Testis (tissue), 3 donors: ENCODE data around the gene CCDC70. TPM values are rescaled to one million over a fixed set of nuclear protein-coding genes. Genes with fewer than 3 reads are reported as not detected.

ENCODE experiments used
- DNase-seq: peaks from one replicate; pipeline ENCODE4 v3.0.0-alpha.2; 2019
- H3K27ac ChIP-seq, 2 donors: fragments of 200-600 bp; sonication (generic); one replicate each; pipeline ENCODE4 v1.5.1; 2019
- H3K27me3 ChIP-seq: fragments of 200-600 bp; sonication (generic); one replicate; pipeline ENCODE4 v1.5.1; 2019
- H3K36me3 ChIP-seq: fragments of 200-600 bp; sonication (generic); one replicate; pipeline ENCODE4 v1.5.1; 2017; ENCODE audit warnings: low read depth; ENCODE audit errors: missing control alignments
- H3K4me1 ChIP-seq: fragments of 200-600 bp; sonication (generic); one replicate; pipeline ENCODE4 v1.5.1; 2019
- H3K4me3 ChIP-seq, 2 donors: fragments of 200-600 bp; sonication (generic); one replicate each; pipeline ENCODE4 v1.5.1; 2017 to 2019
- H3K9me3 ChIP-seq: fragments of 200-600 bp; sonication (generic); one replicate; pipeline ENCODE4 v1.5.1; 2017
- POLR2A ChIP-seq: fragments of 450-650 bp; IDR thresholded peaks from one replicate; pipeline ENCODE4 v1.6.1; 2017; ENCODE audit warnings: antibody characterized with exemption, mild to moderate bottlenecking, moderate library complexity
- WGBS, 2 donors: methylation state at CpG; one replicate each; pipeline ENCODE4 v1.1.5; 2018; 5-methylcytosine and 5-hydroxymethylcytosine counted together
- intact Hi-C: fragments of 100-400 bp; cut with DNase I; formaldehyde crosslinking; loops from one replicate; pipeline ENCODE4 v1.15.1; 2023; ENCODE audit warnings: low total_unique reads
- polyA plus RNA-seq: library from polyadenylated mRNA; stranded (reverse); fragments of 350-450 nt; fragmentation: Illumina TruSeq; extraction: RNeasy Lipid Tissue Mini Kit (QIAGEN cat#74804); gene quantifications from one replicate; pipeline ENCODE4 v1.2.3, GENCODE V29; 2014; ENCODE audit warnings: low read depth, low replicate concordance; ENCODE audit not compliant: insufficient read depth
- total RNA-seq, 2 donors: library from RNA; depleted of rRNA; stranded (reverse); fragments of >200 nt; gene quantifications; one replicate each; pipeline ENCODE4 v1.2.3, GENCODE V29; 2016
- TF ChIP-seq, protein P1 (sequence below), 3 experiments: fragments of 450-650 bp in 2 of 3; fragments of 200-600 bp in 1 of 3; sonication (generic) in 1 of 3; IDR thresholded peaks; one replicate each; pipeline ENCODE4 v1.5.1; 2016 to 2019; ENCODE audit warnings: antibody characterized with exemption in 3 of 3, mild to moderate bottlenecking in 2 of 3, moderate library complexity in 1 of 3

Gene CCDC70
- total and polyA plus RNA-seq, 3 donors from 2014 or later = 35.7 to 175 (median 82.2) TPM

DNA sequence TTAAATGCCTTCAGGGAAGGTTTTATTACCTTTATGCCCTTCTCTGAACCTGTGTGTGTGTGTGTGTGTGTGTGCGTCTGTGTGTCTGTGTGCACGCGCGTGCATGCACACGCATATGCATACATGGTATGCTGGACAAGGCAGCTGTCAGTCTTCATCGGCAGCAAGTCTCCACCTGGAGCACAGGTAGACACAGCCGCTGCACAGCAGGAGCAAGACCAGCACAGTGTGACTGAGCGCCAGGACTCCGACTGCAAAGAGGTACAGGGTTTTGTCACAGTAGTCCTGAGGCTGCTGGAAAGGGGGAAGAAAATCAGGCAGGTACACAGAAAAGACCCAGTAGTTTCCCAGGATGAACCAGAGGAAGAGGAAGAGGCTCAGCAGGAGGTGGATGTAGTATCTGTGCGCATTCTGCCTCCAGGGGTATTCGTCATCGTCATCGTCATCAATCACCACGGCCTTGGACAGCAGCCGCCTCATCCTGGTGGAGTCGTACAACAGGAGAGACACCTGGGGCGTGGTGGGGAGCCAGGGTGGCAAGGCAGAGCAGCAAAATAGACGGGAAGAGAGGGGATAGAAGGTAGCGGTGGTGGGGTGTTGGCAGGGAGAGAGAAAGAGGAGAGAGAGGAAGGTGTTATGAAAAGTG lies 45.0 kb upstream of the CCDC70 start:
- DNase-seq = no peak
- no peaks in the 10 kb centered on the region for H3K27me3 ChIP-seq
- H3K36me3 ChIP-seq = no peaks in the 10 kb centered on the region
- no peak for TF ChIP-seq POLR2A
- TF ChIP-seq, protein P1, sequence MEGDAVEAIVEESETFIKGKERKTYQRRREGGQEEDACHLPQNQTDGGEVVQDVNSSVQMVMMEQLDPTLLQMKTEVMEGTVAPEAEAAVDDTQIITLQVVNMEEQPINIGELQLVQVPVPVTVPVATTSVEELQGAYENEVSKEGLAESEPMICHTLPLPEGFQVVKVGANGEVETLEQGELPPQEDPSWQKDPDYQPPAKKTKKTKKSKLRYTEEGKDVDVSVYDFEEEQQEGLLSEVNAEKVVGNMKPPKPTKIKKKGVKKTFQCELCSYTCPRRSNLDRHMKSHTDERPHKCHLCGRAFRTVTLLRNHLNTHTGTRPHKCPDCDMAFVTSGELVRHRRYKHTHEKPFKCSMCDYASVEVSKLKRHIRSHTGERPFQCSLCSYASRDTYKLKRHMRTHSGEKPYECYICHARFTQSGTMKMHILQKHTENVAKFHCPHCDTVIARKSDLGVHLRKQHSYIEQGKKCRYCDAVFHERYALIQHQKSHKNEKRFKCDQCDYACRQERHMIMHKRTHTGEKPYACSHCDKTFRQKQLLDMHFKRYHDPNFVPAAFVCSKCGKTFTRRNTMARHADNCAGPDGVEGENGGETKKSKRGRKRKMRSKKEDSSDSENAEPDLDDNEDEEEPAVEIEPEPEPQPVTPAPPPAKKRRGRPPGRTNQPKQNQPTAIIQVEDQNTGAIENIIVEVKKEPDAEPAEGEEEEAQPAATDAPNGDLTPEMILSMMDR (IDR thresholded peaks at IDR 0.05) = no peak
- no peaks in the 10 kb centered on the region for H3K9me3 ChIP-seq
- H3K4me3 ChIP-seq = no peak overlapping the region
- WGBS, 2 donors = 87 to 88% methylated on average over 19 of the region's 19 CpGs
- no peak overlapping the region for H3K27ac ChIP-seq
- H3K4me1 ChIP-seq = peaks cover 11% of the 10 kb centered on the region
- intact Hi-C loops = no loop called here

DNA sequence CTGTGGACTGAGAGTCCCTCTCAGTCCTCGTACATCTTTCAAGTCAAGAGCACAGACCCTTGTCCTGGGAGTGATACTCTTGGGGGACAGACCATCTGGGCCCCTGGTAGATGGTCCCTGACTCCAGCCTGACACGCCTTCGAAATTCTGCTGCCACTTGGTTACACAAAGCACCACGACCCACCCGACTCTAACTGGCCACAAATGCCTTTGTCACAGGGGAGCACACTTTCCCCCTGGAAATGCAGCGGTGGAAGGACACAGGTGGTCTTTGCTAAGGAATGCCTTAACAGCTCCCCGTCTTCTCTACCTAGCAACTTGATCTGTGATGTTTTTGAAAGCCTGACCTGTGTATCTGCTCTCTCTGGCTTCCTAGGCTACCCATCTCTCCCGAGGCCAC lies 44.1 kb upstream of the CCDC70 start:
- no peak for TF ChIP-seq POLR2A
- TF ChIP-seq, protein P1 (IDR thresholded peaks at IDR 0.05) = no peak
- no peak overlapping the region for H3K4me3 ChIP-seq
- intact Hi-C loops = no loop called here
- H3K4me1 ChIP-seq = peaks cover 11% of the 10 kb centered on the region
- H3K27ac ChIP-seq = no peak overlapping the region
- 90 to 92% methylated on average over 7 to 8 of the region's 8 CpGs for WGBS, 2 donors
- DNase-seq = no peak
- H3K27me3 ChIP-seq = no peaks in the 10 kb centered on the region
- H3K9me3 ChIP-seq = no peaks in the 10 kb centered on the region
- no peaks in the 10 kb centered on the region for H3K36me3 ChIP-seq

DNA sequence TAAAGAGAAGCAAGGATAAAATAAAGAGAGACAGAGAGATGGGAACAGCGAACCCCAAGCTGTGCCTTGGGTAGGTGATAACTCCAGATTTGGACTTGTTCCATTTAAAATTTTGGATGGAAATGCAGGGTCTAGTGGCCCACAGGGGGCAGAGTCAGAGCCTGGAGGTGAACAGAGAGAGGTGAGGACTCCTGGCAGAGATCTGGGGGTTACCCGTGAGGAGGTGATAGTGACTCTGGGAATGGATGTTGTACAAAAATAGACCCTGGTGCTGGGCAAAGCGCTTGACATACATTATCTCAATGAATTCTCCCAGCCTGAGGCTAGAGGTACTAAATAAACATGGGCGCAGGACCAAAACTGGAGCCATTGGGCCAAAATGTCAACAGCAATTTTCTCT lies 43.5 kb upstream of the CCDC70 start:
- DNase-seq = no peak

DNA sequence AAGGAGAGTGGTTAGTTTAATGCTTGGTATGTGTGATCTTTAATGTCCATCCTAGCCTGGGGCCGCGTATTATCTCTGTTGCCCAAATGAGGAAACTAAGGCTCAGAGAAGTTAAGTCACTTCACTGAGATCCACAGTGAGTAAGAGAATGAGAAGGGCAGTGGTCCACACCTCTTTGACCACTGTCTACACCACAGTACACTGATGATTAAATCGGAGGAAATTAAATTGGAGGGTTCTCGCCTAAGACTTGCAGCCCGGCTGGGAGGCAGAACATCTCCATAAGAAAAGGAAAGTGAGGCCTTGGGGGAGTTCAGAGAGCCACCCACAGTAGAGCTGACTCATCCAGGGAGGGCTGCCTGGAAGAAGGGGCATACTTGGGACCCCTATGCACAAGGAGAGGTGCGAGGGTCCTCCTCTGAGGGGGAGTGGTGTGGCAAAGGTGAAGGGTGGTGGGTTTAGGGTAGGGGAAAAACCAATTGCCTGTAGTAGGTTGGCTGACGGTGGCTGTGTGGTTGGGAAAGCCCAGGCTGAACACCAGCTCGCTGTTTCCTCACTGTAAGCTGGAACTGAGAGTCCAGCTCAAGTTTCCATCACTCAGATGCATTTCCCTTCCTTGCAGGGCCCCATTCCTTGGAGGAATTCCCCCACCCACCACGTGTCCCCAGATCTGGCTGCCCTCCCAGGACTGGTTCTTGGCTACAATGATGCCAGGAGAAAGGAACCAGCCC lies 42.8 kb upstream of the CCDC70 start:
- TF ChIP-seq, protein P1 (IDR thresholded peaks at IDR 0.05) = no peak
- TF ChIP-seq POLR2A = no peak
- H3K27ac ChIP-seq = no peak overlapping the region
- peaks cover 11% of the 10 kb centered on the region for H3K4me1 ChIP-seq
- intact Hi-C loops = no loop called here
- 76 to 80% methylated on average over 9 of the region's 9 CpGs for WGBS, 2 donors
- no peaks in the 10 kb centered on the region for H3K36me3 ChIP-seq
- no peak for DNase-seq
- H3K9me3 ChIP-seq = no peaks in the 10 kb centered on the region
- H3K4me3 ChIP-seq = no peak overlapping the region
- H3K27me3 ChIP-seq = no peaks in the 10 kb centered on the region

More for the DNA sequence above, 43.5 kb upstream of the CCDC70 start:
- Histone ChIP-seq H3K27ac (no peak overlapping the region), H3K36me3 (no peaks in the 10 kb centered on the region), H3K4me3 (no peak overlapping the region), H3K9me3 (no peaks in the 10 kb centered on the region), H3K27me3 (no peaks in the 10 kb centered on the region), H3K4me1 (peaks cover 11% of the 10 kb centered on the region)
- TF ChIP-seq, protein P1 (IDR thresholded peaks at IDR 0.05) = no peak
- 97 to 98% methylated on average over 4 of the region's 4 CpGs for WGBS, 2 donors
- intact Hi-C loops = no loop called here
